Tibial nerve (tissue), 4 donors: Measurements from ENCODE around the gene BTBD3. TPM values are rescaled to one million over a fixed set of nuclear protein-coding genes. Genes with fewer than 3 reads are reported as not detected.

Experiments used
- DNase-seq, 2 donors: peaks; one replicate each; pipeline ENCODE4 v3.0.0-alpha.2; 2019; ENCODE audit warnings: low spot score in 2 of 2
- H3K27ac ChIP-seq, 4 donors: fragments of 200-600 bp; sonication (generic) in 3 of 4; one replicate each; pipeline ENCODE4 v1.5.1; 2017 to 2019; ENCODE audit warnings: mild to moderate bottlenecking in 1 of 4
- H3K27me3 ChIP-seq, 2 donors: fragments of 200-600 bp; sonication (generic) in 1 of 2; one replicate each; pipeline versions ENCODE4 v1.5.1 to v1.6.0; 2017 to 2019
- H3K36me3 ChIP-seq, 3 donors: fragments of 200-600 bp; sonication (generic); one replicate each; pipeline ENCODE4 v1.5.1; 2018 to 2019
- H3K4me1 ChIP-seq, 4 donors: fragments of 200-600 bp; sonication (generic) in 3 of 4; one replicate each; pipeline ENCODE4 v1.5.1; 2017 to 2019
- H3K4me3 ChIP-seq, 4 donors: fragments of 200-600 bp; sonication (generic) in 3 of 4; one replicate each; pipeline ENCODE4 v1.5.1; 2017 to 2019; ENCODE audit warnings: mild to moderate bottlenecking in 1 of 4, moderate library complexity in 1 of 4
- H3K9me3 ChIP-seq, 4 donors: fragments of 200-600 bp; sonication (generic) in 3 of 4; one replicate each; pipeline ENCODE4 v1.5.1; 2017 to 2019
- EP300 ChIP-seq, 2 donors: sonication (generic); formaldehyde crosslinking; IDR thresholded peaks; one replicate each; pipeline ENCODE4 v1.6.1; 2017; ENCODE audit warnings: antibody characterized with exemption in 2 of 2, mild to moderate bottlenecking in 1 of 2
- POLR2A ChIP-seq, 2 donors: fragments of 450-650 bp; IDR thresholded peaks; one replicate each; pipeline ENCODE4 v1.6.1; 2017; ENCODE audit warnings: antibody characterized with exemption in 2 of 2, mild to moderate bottlenecking in 2 of 2, moderate library complexity in 2 of 2
- WGBS, 2 donors: methylation state at CpG; one replicate each; pipeline ENCODE4 v1.1.5; 2018; 5-methylcytosine and 5-hydroxymethylcytosine counted together
- total RNA-seq, 4 donors: library from RNA; depleted of rRNA; stranded (reverse); fragments of >200 nt; gene quantifications; one replicate each; pipeline ENCODE4 v1.1.0, GENCODE V29; 2016
- TF ChIP-seq, protein P1 (sequence below), 5 experiments: fragments of 200-600 bp in 3 of 5; fragments of 450-650 bp in 2 of 5; sonication (generic) in 3 of 5; IDR thresholded peaks; one replicate each; pipeline ENCODE4 v1.5.1; 2016 to 2019; ENCODE audit warnings: antibody characterized with exemption in 5 of 5, mild to moderate bottlenecking in 3 of 5, moderate library complexity in 2 of 5

BTBD3 gene
- total RNA-seq, 4 donors from 2014 or later, result 29.8 to 48.1 (median 38.7) TPM

DNA sequence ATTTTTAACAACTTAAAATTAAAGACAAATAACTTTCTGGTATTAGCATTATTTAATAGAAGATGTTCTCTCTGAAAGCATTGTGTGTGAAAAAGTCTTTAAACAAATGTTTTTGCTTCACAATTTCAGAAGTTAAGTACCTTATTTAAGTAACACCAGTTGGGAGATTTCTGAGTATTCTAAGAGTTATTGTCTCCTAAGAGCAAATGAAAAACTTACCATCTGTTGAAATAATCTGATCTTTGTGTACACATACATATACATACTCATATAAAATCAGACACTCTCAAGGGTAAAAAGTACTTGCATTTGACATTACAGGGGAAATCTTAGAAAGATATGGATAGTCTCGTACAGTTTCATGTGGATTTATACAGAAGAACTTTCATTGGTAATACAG, 2.4 kb downstream of the BTBD3 start:
- H3K36me3 ChIP-seq, result peaks cover 0 to 27% (median 0%) of the 10 kb centered on the region in 3 donors
- peaks cover 0 to 38% (median 2%) of the 10 kb centered on the region in 4 donors for H3K4me1 ChIP-seq
- H3K4me3 ChIP-seq, result no peak overlapping the region
- no peak overlapping the region for H3K27ac ChIP-seq
- no peak for DNase-seq
- 95 to 98% methylated on average over 1 of the region's 1 CpG for WGBS, 2 donors
- H3K27me3 ChIP-seq, result no peaks in the 10 kb centered on the region
- no peaks in the 10 kb centered on the region for H3K9me3 ChIP-seq
- TF ChIP-seq EP300 (IDR thresholded peaks at IDR 0.05) (no peak), POLR2A (IDR thresholded peaks at IDR 0.05) (no peak)
- TF ChIP-seq, protein P1, sequence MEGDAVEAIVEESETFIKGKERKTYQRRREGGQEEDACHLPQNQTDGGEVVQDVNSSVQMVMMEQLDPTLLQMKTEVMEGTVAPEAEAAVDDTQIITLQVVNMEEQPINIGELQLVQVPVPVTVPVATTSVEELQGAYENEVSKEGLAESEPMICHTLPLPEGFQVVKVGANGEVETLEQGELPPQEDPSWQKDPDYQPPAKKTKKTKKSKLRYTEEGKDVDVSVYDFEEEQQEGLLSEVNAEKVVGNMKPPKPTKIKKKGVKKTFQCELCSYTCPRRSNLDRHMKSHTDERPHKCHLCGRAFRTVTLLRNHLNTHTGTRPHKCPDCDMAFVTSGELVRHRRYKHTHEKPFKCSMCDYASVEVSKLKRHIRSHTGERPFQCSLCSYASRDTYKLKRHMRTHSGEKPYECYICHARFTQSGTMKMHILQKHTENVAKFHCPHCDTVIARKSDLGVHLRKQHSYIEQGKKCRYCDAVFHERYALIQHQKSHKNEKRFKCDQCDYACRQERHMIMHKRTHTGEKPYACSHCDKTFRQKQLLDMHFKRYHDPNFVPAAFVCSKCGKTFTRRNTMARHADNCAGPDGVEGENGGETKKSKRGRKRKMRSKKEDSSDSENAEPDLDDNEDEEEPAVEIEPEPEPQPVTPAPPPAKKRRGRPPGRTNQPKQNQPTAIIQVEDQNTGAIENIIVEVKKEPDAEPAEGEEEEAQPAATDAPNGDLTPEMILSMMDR (IDR thresholded peaks at IDR 0.05), result no peak

- DNase-seq, result no peak
- WGBS, 2 donors, result 89 to 95% methylated on average over 6 of the region's 6 CpGs
- no peak overlapping the region for H3K27ac ChIP-seq
- peaks cover 0 to 32% (median 0%) of the 10 kb centered on the region in 3 donors for H3K36me3 ChIP-seq
- H3K4me3 ChIP-seq, result no peak overlapping the region
- no peaks in the 10 kb centered on the region for H3K27me3 ChIP-seq
- TF ChIP-seq EP300 (IDR thresholded peaks at IDR 0.05), result no peak
- TF ChIP-seq, protein P1 (IDR thresholded peaks at IDR 0.05), result no peak
- no peak for TF ChIP-seq POLR2A (IDR thresholded peaks at IDR 0.05)
- H3K4me1 ChIP-seq, result peaks cover 0 to 34% (median 2%) of the 10 kb centered on the region in 4 donors
- no peaks in the 10 kb centered on the region for H3K9me3 ChIP-seq
Observed at GRCh38 chr20:11921321-11921720, 3.6 kb downstream of the BTBD3 start.

DNA sequence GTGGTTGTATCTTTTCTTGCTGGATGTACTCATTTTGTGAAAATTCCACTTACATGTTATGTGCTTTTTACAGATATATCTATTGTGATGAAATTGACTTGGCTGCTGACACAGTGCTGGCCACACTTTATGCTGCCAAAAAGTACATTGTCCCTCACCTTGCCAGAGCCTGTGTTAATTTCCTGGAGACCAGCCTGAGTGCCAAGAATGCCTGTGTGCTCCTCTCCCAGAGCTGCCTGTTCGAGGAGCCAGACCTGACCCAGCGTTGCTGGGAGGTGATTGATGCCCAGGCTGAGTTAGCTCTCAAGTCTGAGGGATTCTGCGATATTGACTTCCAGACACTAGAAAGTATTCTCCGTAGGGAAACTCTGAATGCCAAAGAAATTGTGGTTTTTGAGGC, 4.9 kb downstream of the BTBD3 start:
- DNase-seq, result no peak
- TF ChIP-seq EP300 (IDR thresholded peaks at IDR 0.05), result no peak
- TF ChIP-seq, protein P1 (IDR thresholded peaks at IDR 0.05), result no peak
- no peak for TF ChIP-seq POLR2A (IDR thresholded peaks at IDR 0.05)
- Histone ChIP-seq H3K27me3 (no peaks in the 10 kb centered on the region), H3K4me3 (no peak overlapping the region), H3K4me1 (peaks cover 0 to 32% (median 2%) of the 10 kb centered on the region in 4 donors), H3K36me3 (peaks cover 0 to 40% (median 0%) of the 10 kb centered on the region in 3 donors), H3K9me3 (no peaks in the 10 kb centered on the region), H3K27ac (no peak overlapping the region)
- 89 to 92% methylated on average over 4 of the region's 4 CpGs for WGBS, 2 donors

- DNase-seq, result no peak
- Histone ChIP-seq H3K36me3 (peaks cover 0 to 48% (median 0%) of the 10 kb centered on the region in 3 donors), H3K4me3 (no peak overlapping the region), H3K4me1 (peaks cover 0 to 11% (median 0%) of the 10 kb centered on the region in 4 donors), H3K27ac (no peak overlapping the region), H3K9me3 (no peaks in the 10 kb centered on the region), H3K27me3 (no peaks in the 10 kb centered on the region)
- TF ChIP-seq EP300 (IDR thresholded peaks at IDR 0.05) (no peak), POLR2A (IDR thresholded peaks at IDR 0.05) (no peak)
- TF ChIP-seq, protein P1 (IDR thresholded peaks at IDR 0.05), result no peak
- WGBS, 2 donors, result 95 to 97% methylated on average over 6 of the region's 6 CpGs
Observed at GRCh38 chr20:11924923-11925322, 7.2 kb downstream of the BTBD3 start.

- Histone ChIP-seq H3K36me3 (peaks cover 0 to 44% (median 0%) of the 10 kb centered on the region in 3 donors), H3K4me1 (peaks cover 0 to 11% (median 0%) of the 10 kb centered on the region in 4 donors), H3K27ac (no peak overlapping the region), H3K9me3 (no peaks in the 10 kb centered on the region), H3K4me3 (no peak overlapping the region), H3K27me3 (no peaks in the 10 kb centered on the region)
- TF ChIP-seq EP300 (IDR thresholded peaks at IDR 0.05) (no peak), POLR2A (IDR thresholded peaks at IDR 0.05) (no peak)
- TF ChIP-seq, protein P1 (IDR thresholded peaks at IDR 0.05), result no peak
- WGBS, 2 donors, result 49% methylated on average over 4 of the region's 4 CpGs
- no peak for DNase-seq
Observed at GRCh38 chr20:11926292-11926998, 8.8 kb downstream of the BTBD3 start.
